Coronary artery (tissue), 2 donors: Measurements from ENCODE around the gene RERG.

Experiments
- DNase-seq: peaks from one replicate; pipeline ENCODE4 v3.0.0-alpha.2; 2017; ENCODE audit warnings: low spot score
- H3K27ac ChIP-seq, 2 donors: fragments of 200-600 bp; sonication (generic); one replicate each; pipeline ENCODE4 v1.5.1; 2016 to 2019
- H3K4me3 ChIP-seq: fragments of 200-600 bp; sonication (generic); 2 replicates; pipeline ENCODE4 v1.5.1; 2016; ENCODE audit warnings: mild to moderate bottlenecking, moderate library complexity
- CTCF ChIP-seq: fragments of 200-600 bp; sonication (generic); IDR thresholded peaks from one replicate; pipeline ENCODE4 v1.5.1; 2019; ENCODE audit warnings: antibody characterized with exemption

RERG gene

DNA sequence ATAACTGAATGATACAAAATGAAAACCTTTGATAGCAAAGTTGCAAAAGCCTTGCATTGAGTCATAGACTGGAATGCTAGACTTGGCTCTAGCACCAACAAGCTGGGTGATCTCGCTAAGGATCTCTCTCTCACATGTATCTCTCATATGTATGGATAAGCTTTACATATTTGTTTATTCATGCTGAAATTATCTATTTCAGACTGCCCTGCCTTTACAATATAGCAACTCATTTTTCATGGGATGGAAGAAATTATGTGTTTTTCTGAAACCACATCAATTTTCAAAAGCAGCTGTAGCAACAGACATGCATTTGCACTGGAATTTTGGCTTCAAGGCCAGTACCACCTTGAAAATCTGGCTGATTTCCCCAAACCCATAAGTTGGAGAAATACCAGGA, 11.4 kb downstream of the RERG start:
- no peak overlapping the region for H3K4me3 ChIP-seq
- peak overlapping the region; percentile 43 to 84 for H3K27ac ChIP-seq
- no peak for DNase-seq
- no peak for TF ChIP-seq CTCF

DNA sequence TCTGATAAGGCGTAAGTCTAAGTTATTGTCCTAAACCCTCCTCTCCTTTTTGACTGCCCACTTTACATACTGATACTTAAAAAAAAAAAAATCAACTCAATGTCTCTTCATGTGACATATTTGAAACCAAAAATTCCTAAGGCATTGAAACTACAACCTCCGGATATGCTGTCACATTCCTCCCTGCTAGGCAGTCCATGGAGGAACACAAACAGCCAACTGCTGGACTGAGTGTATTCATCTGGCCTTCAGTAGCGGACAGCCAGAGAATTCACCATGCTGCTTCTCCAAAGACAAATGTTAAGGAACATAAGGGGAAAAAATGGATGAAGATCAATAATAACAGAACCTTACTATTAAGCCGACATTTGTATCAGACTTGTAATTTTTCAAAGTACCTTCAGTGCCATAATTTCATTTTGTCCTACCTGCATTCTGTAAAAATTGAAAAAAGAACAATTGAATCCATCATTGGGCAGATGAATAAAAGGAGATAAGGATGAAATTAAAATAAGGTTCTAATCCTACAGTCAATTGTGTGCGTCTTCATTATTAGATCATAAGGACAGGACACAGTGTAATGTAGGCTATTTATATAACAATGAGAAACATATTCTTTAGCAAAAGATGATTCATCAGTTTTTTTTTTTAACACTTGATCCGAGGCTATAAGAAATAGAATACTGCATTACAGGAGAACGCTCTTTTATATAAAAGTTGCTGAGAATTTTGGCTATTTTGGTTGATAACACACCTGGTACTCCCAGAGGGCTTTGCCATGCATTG, 12.2 kb downstream of the RERG start:
- Histone ChIP-seq H3K4me3 (no peak overlapping the region), H3K27ac (peak overlapping the region; percentile 43 to 84)
- no peak for DNase-seq
- TF ChIP-seq CTCF = no peak

- peak overlapping the region; percentile 43 to 84 for H3K27ac ChIP-seq
- no peak for DNase-seq
- no peak for TF ChIP-seq CTCF
- no peak overlapping the region for H3K4me3 ChIP-seq
Observed at GRCh38 chr12:15208140-15208539, 13.1 kb downstream of the RERG start.

GRCh38 chr12:15206831-15207389, 14.3 kb downstream of the RERG start:
- no peak for TF ChIP-seq CTCF
- DNase-seq = no peak
- peak overlapping the region; percentile 66 to 84 for H3K27ac ChIP-seq
- H3K4me3 ChIP-seq = no peak overlapping the region

GRCh38 chr12:15206338-15206737, 14.9 kb downstream of the RERG start:
- no peak for DNase-seq
- Histone ChIP-seq H3K27ac (peak overlapping the region; percentile 66 to 84), H3K4me3 (no peak overlapping the region)
- TF ChIP-seq CTCF = no peak

DNA sequence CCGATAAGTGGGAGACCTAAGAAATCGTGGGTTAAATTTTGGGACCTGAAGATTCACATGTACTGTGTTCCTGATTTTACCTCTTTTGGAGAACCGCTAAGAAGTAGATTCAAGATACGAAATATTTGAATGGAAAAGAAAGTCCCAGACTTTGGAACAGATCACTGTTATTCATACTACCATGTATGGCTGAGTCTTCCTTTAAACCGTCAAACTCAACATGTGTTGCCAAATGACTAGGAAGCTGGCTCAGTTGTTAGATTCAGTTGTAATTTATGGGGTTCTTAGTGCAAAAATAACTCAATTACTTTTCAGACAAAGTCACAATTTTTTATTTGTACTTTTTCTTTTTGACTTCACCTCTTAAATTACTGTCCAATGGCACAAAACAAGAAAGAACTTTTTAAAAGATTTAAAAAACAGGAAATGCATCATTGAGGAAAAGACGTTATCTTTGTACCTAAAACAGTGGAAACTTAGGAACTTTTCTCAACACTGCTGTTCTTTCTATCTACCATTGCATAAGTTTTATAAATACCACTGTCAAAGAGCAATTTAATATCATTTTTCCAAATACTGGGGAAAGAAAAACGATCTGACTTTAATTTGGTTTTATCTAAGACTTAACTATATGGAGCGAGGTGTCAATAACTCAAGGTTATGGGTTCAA, 15.7 kb downstream of the RERG start:
- no peak for TF ChIP-seq CTCF
- no peak for DNase-seq
- Histone ChIP-seq H3K4me3 (no peak overlapping the region), H3K27ac (peak overlapping the region; percentile 66 to 84)
